H54 (cell line): ENCODE data around the gene RPS21.

ENCODE experiments used
- DNase-seq: peaks from one replicate; pipeline ENCODE4 v3.0.0; 2011; ENCODE audit warnings: low spot score, mixed read lengths; ENCODE audit not compliant: insufficient read length
- FAIRE-seq: peaks from 3 replicates; lab custom pipeline; 2011; peaks lifted over from hg19 to GRCh38; lab: Jason Lieb, UNC
- POLR2A ChIP-seq: IDR thresholded peaks from 2 replicates; pipeline ENCODE4 v1.6.1; 2011; ENCODE audit warnings: low read depth, mild to moderate bottlenecking, low read length

RPS21 gene

DNA sequence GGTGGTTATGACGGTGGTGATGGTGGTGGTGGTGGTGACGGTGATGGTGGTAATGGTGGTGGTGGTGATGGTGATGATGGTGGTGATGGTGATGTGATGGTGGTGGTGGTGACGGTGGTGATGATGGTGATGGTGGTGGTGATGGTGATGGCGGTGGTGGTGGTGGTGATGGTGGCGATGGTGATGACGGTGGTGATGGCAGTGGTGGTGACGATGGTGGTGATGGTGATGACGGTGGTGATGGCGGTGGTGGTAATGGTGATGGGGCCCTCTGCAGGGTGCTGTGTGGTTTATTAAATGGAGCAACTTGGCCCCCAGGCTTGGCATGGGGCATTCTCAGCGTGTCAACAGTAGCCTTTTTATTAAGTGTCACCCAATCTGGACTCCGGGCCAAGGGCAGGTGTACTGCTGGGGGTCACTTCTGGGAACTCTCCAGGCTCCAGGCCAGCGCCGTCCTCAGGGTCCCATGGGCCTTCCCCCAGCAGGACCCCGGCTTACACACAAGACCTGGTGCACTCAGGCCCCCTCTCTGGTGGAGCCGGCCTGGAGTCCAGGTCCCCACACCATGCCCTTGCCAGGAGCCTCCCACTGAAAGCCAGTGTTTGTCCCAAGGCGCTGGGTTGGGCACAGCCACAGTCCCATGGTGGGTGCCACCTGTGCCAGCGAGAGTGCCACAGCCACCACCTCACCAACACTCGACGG lies 11.4 kb downstream of the RPS21 start:
- no peak for DNase-seq
- FAIRE-seq, result no peak
- TF ChIP-seq POLR2A, result no peak

DNA sequence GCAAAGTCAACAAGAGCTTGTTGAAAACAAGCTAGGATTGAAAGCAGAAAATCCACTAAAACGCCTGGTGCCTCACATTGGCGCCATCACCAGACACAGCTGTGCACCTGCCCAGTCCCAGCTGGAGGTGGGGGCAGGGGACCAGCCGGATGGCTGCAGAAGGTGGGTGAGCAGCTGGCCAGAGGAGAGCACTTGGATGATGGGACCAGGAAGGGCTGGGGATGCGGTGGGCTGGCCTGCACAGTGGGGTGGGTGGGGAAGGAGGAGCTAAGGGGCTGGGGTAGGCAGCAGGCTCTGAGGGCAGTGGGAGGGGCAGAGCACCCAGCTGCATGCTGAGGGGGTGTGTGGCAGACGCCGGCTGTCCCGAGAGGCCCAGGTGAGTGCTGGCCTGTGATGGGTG lies 13.1 kb downstream of the RPS21 start:
- TF ChIP-seq POLR2A, result no peak
- no peak for DNase-seq
- FAIRE-seq, result no peak

DNA sequence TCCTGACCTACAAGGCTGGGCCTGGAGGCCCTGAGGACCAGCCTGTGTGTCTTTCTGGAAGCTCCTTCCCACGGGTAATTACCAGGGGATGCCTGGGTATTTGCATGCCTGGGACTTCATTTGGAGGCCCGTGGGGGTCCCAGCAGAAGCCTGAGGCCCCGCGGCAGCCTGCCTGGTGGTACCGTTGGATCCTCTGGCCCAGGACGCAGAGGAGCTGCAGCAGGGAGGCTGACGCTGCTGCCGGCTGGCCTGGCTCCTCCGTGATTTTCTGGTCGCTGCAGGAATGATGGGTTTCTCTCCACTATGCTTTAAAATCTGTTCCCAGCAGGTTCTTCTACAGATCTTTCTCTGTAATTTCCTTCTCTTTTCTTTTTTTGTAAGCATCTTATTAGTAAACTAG lies 13.6 kb downstream of the RPS21 start:
- TF ChIP-seq POLR2A, result no peak
- FAIRE-seq (no peak), DNase-seq (no peak)

DNA sequence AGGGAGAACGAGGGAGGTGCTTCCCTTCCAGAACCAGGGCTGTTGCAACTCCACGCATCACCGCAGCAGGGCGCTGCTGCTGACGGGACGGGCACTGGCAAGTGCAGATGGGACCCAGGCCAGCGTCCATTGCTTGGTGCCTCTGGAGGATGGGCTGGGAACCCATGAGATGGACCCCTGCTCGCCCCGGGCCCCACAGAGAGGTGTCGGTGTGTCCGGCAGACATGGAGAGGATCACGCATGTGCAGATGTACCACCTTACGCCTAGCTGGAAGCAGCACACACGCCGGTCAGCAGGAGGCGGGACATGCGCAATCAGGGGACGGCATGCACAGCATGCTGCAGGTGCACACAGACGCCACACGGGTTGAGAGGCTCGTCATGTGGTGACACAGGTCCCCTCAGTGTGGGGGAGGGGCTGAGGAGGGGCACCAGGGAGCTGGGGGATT lies 14.5 kb downstream of the RPS21 start:
- FAIRE-seq, result no peak

DNA sequence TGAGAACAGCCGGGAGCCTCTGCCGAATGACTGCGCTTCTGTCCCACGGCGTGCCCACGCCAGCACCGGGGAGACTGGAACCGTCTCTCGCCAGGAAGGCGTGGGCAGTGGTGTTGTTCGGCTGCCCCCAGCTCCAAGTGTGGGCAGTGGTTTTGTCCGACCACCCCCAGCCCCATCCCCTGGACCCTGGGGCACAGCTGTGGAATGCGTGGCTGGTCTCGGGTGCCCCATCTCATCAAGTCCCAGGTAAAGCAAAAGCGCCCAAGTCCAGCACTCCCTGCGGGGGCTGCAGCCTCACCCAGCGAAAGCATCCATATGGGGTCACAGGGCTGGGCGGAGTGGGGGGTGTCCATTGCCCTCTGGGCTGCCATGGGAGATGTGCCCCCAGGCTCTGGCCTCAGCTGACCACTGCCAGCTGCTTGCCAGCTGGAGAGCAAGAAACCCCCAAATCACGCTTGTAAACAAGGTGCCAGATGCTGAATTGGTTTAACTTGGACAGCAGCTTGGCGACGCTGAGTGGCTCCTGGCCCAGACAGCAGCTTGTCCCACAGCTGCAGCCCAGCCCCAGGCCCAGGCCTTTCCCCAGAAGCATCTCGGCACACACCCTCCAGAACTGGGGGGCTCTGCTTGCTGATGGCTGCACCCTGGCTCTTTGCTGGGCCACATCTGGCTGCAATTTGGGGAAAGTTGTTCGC lies 15.7 kb downstream of the RPS21 start:
- FAIRE-seq (no peak), DNase-seq (no peak)
- no peak for TF ChIP-seq POLR2A

More for the DNA sequence above, 14.5 kb downstream of the RPS21 start:
- TF ChIP-seq POLR2A, result 0 out of 2 replicates have a peak, but pooled peaks have one; percentile 6
- DNase-seq, result no peak

DNA sequence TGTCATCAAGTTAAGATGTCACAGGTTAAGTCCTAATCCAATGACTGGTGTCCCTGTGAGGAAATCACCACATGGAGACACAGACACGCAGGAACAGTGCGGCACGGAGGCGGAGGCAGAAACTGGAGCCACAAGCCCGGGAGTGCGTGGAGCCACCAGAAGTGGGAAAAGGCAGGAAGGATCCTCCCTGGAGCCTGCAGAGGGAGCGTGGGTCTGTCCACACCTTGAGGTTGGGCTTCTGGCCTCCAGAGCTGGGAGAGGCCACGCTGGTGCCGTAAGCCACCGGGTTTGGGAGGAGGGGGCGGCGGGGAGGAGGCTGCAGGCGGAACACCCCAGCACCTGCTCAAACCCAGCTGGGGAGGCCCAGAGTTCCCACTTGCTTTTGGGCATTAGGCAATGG lies 16.4 kb downstream of the RPS21 start:
- no peak for TF ChIP-seq POLR2A
- no peak for FAIRE-seq
- DNase-seq, result no peak

DNA sequence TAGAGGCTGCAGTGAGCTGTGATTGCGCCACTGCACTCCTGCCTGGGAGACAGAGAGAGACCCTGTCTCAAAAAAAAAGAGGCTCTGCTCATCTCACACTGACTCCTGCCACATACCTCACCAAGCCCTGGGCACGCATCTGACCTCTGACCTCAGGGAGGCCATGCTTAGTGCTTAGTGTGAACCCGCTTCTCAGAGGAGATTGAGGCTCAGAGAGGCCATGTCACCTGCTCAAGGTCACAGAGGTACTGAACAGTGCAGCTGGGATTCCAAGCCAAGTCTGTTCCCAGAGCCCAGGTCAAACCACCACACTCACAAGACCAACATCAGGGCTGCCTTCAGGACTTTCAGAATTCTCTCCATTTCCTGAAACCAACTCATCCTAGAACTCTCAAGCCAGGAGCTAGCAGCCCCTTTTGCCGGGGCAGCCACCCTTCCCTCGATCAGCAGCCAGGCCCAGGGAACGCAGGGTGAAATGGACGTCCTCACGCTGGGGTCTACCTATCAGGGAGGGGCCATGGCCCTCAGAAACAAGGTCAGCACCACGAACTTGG lies 17.3 kb downstream of the RPS21 start:
- FAIRE-seq, result no peak
- DNase-seq, result no peak
- no peak for TF ChIP-seq POLR2A

DNA sequence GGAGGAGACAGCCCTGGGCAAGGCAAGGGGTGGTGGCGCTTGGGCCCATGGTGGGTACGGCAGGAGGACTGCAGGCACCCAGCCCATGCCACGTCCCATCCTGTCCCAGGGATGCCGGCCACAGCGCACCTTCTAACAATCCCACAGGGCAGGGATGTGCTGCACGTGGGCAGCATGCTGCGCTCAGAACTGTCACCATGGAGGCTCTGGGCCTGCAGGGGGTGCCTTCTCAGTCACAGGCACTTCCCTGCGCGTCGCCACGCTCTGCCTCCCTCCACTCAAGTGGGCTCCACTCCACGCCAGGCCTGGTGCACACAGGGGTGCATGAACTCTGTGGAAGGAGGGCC lies 17.8 kb downstream of the RPS21 start:
- no peak for FAIRE-seq
- no peak for TF ChIP-seq POLR2A
- no peak for DNase-seq

DNA sequence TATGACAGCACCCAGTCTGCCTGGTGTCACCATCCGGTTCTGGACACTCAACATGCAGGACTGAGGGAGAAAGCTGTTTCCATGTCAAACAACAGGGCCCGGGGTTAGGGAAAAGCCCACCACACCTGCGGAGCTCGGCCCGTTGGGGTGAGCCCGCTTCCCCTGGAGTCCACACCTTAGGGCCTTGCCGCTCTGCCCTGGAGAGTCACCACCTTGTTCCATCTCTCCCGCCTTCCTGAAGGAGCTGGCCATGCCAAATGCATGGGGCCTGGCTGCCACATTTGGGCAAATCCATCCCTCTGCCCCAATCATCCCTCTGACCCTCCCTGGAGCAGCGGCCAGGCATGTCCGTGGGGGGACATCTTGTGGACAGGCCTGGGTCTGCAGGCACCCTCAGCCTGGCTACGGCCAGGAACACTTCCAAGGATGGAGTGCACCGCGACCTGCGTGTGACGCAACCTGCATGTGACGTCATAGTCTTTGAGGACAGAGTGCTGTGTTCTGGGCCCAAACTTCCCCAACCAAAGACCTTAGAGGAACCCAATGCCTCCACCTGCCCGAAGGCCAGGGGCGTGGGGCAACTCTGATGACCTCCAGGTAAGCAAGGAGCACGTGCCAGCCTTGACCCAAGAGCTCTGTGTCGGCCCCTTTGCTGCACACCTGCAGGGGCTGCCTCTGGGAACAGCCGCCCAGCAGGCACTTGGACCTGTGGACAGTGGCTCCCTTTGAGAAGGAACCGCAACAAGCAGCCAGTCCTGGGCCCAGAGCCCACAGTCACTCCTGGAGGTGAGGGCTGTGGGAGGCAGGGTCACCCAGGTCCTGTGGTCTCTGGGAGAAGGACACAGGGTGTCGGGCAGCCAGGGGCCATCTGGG lies 18.4 kb downstream of the RPS21 start:
- FAIRE-seq, result no peak
- no peak for DNase-seq
- no peak for TF ChIP-seq POLR2A

DNA sequence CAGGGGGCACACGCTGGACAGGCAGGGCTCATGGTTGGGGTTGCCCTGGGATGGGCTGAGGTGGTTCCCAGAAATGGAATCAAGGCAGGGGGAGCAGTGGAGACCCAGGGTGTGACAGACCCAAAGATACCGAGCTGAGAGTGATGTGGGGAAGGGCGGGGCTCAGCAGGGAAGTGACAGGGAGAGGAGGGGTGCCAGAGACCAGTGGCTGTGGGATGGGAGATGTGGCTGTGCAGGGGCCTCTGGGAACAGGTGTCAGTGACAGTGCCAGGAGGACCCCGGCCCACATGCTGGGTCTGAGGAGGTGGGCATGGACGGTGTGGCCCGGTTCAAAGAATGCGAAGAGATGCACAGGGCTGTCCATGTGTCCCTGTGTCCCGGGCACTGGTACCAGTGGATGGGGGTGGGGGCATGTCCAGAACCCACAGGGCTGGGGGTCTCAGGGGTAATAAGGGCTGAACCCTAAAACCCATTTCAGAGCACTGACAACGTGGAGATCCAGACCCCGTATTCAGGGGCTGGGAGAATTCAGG lies 19.1 kb downstream of the RPS21 start:
- no peak for FAIRE-seq
- no peak for DNase-seq
- no peak for TF ChIP-seq POLR2A

DNA sequence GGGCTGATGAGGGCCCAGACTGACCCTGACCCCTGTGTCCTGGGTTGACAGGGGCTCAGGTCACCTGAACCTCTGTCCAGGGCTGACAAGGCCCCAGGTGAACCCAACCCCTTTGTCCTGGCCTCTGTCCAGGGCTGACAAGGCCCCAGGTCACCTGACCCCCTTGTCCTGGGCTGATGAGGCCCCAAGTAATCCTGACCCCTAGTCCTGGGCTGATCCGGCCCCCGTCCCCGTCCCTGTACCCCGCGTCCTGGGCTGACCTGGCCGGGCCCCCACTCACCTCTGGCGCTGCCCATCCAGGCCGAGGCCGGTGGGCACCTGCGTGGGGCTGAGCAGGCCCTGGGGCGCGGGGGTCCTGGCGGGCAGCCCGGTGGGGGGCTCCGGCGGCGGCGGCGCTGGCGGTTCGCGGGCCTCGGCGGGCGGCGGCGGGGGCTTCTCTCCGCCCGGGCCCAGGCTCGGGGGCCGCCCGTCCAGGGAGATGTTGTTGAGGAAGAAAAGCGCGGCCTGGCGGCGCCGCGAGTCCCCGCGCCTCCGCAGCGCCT lies 19.8 kb downstream of the RPS21 start:
- DNase-seq (no peak), FAIRE-seq (no peak)
- no peak for TF ChIP-seq POLR2A

DNA sequence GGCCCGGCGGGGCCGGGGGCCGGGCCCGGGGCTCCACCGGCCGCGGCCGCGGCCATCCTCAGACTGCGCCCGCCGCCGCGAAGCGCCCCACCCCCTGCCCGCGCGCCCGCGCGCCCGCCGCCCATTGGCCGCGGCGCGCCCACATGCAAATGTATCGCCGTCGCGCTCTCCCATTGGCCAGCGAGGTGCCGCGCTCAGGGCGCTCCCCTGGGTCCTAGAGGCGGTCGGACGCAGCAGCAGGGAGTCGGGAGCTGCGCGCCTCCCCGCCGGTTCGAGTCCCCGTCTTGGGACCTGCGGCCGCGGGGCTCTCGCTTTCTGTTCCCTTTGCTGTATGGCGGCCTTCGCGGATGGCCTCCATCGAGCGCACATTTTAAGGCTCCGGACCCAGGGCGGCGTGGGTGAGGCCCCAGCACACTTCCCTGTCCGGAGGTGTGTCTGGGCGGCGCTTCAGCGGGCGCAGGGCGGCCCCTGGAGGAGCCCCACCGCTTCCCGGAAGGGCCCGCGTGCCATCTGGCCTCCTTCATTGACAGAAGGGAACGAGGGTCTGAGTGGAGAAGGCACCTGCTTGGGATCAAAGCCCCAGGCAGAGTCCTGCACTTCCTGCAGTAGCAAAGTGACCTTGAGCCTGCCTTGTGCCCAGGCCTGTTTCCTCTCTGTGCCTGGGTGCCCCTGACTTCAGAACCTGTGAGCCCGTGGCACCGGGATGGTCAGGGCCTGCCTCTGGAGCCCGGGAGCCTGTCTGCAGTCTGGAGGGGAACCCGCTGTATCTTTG lies 20.5 kb downstream of the RPS21 start, which contains the start of gene CABLES2:
CABLES2 (minus strand) TSS at position 65 of the 772 bp plus-strand sequence; CDS start at position 56, 9 bp downstream.
- FAIRE-seq (no peak), DNase-seq (peak; percentile 96)
- TF ChIP-seq POLR2A, result peak; percentile 44

DNA sequence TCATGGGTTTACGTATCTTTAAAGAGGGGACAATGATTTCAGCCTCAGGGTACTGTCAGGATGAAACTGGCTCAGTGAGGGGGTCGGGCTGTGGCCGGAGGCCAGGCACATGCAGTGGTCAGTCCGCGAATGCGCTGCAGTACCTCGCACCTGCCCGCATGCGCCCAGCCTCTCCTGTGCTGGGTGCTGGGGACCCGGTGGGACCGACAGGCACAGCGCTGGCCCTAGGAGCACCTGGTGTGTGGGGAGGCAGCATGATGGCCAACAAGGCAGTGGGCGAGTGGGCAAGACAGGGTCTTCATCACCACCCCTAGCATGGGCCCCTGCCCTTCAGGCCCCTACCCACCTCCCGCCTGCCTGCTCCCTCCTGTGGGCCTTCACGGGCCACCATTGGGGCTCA lies 21.2 kb downstream of the RPS21 start:
- FAIRE-seq (no peak), DNase-seq (no peak)
- TF ChIP-seq POLR2A, result no peak
